HS-5 (cell line): ENCODE results near the gene POF1B.
"Not testable (repeated sequence)": the region's sequence is repeated elsewhere in the genome, so short reads cannot be mapped to it uniquely, and the experiment has no call there.

Source experiments
- DNase-seq: peaks from one replicate; pipeline ENCODE4 v3.0.0-alpha.2; 2012; ENCODE audit warnings: low read depth

Gene POF1B, protein sequence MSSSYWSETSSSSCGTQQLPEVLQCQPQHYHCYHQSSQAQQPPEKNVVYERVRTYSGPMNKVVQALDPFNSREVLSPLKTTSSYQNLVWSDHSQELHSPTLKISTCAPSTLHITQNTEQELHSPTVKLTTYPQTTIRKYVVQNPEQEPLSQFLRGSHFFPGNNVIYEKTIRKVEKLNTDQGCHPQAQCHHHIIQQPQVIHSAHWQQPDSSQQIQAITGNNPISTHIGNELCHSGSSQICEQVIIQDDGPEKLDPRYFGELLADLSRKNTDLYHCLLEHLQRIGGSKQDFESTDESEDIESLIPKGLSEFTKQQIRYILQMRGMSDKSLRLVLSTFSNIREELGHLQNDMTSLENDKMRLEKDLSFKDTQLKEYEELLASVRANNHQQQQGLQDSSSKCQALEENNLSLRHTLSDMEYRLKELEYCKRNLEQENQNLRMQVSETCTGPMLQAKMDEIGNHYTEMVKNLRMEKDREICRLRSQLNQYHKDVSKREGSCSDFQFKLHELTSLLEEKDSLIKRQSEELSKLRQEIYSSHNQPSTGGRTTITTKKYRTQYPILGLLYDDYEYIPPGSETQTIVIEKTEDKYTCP

DNA sequence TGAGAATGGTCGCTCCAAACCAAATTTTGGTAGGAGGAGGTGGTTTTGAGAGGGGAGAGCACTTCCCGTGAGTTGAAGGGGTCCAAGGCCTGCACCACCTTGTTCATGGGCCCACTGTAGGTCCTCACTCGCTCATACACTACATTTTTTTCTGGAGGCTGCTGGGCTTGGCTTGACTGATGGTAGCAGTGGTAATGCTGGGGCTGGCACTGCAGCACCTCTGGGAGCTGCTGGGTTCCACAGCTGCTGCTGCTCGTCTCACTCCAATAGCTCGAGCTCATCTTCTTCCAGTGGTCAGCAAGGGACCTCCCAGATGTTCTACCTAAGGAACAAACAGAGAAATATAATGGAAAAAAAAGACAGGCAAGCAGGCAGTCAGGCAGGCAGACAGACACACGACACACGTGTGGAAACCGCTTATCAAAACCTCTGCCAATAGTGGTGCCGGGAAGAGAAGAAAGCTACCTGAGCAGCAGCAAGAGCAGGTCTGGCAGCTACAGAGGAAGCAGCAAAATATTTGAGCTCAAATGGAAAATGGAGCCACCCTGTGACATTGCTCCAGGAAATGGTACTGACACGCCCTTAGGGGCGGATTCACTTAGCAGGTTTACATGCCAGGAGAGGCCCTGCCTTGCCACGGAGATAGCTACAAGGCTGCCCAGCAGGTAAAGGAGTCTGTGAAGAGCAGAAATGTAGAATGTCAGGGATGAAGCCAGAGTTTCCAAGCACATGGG, at the start of gene POF1B:
Gene POF1B, minus strand, starts transcription at position 492 of the 734 bp plus-strand sequence. Its CDS starts 211 bp downstream, at position 281.
- DNase-seq = no peak

DNA sequence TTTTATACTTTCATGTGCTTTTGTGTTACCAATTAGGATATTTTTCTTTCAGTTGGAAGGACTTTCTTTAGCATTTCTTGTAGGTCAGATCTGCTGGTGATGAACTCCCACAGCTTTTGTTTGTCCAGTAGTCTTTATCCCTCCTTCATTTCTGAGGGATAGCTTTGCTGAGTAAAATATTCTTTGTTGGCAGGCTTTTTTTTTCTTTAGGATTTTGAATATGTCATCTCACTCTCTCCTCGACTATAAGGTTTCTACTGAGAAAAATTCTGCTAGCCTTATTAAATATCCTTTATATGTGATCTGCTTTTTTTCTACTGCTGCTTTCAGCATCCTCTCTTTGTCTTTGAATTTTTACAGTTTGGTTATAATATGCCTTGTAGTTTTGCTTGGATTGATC, 49.6 kb upstream of the POF1B start:
- DNase-seq = no peak

DNA sequence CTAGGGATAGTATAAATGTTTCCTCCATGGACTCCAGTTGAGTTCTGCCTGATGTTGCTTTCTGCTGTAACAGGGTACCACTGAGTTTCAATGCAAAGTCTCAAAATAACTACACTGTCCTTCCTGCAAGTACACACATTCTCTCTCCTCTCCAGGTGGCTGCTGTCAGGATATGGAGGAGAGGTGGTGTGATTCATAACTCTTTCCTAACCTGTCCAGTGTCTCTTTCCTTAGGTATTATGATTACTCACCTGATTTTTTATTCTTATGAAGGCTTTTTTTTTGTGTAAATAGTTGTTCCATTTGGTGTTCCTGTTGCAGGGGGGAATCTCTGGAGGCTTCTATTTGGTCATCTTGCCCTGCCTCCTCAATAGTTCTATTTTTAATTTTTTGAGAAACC, 39.8 kb upstream of the POF1B start:
- no peak for DNase-seq

DNA sequence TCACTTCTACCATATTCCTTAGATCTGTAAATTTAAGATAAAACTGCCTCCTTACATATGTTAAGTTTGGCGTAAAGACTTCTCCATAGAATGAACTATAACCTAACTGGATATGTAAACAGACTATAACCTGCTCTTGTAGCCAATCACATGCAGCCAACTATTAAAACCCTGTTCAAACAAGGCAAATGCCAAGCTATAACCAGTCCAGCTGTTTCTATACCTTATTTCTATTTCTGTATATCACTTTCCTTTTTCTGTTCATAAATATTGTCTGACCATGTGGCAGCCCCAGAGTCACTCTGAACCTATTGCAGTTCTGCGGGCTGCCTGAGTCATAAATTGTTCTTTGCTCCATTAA, 12.4 kb upstream of the POF1B start:
- no peak for DNase-seq

DNA sequence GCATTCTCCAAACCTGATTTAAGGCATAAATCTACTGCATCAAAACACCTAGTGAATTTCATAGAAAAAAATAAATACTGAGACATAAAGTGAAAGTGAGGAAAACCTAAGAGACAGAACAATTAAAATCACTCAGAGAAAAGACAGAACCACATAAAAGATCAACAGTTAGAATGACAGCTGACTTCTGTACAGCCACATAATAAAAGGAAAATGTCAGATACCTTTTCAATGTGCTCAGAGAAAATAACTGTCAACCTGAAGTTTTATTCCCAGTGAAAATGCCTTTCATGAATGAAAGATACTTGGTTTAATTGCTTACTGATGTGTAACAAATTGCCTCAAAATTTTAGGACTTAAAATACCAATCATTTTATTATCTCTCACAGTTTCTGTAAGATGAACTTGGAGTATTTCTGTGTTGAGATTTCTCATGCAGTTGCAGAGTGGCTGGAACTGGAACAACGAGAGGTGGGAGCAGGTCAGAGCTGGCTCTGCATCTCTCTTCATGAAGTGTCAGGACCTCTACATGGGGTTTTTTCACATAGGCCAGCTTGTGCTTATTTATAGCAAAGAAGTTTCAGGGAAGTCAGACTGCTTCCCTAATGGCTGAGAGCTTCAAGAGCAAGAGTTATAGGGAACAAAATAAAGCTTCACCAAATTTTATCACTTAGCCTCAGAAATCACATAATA, 11.9 kb upstream of the POF1B start:
- DNase-seq = no peak

DNA sequence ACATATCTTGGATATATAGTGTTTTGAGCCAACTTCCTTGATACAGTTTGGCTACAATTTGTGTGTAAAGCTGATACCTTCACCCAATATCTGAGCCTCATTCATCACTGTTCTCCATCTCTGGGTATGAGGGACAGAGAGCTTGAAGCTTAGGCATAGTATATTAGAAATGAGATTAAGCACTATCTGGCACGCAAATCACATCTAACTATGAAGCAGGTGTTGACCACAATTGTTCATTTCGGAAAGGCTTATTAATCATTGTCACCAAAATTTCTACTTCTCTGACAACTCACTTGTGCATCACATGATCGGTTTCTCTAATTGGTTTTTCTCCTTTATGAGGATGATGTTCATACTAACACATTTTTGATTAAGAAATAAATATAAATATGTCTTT, 2.1 kb upstream of the POF1B start:
- no peak for DNase-seq

DNA sequence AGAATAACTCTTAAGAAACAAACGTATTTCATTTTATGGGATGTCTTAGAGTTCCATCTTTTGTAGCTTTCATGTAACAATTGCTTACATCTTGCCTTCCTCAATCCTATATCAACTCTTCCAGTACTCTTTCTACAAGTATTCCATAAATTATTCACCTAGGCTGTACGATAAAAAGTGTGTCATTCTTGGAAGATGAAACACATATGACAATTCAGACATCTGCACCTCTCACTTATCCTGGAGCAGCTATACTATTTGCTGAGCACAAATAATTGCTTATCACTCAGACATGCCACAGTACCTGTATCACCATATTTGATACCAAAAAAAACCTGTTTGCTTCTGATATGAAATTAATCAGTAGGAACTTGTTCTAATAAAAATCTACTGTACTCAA, 1.0 kb downstream of the POF1B start:
- no peak for DNase-seq

DNA sequence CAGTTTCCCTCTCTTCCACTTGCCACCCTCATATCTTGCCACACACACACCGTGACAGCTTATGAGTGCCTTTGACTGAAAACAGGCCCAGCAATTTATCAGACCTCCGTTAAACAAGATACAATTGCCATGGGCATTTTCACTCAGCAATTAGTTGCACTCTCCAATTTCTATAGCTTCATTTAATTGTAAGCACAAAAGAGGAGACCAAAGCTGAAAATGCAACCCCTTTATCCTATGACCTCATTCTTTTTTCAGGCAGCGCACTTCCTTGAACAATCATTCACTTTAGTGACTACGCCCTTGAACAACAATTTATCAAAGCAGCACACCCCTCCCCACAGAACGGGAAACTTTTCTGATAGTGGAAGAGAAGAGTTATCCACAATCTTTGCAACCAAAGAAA, 4.1 kb downstream of the POF1B start:
- no peak for DNase-seq

DNA sequence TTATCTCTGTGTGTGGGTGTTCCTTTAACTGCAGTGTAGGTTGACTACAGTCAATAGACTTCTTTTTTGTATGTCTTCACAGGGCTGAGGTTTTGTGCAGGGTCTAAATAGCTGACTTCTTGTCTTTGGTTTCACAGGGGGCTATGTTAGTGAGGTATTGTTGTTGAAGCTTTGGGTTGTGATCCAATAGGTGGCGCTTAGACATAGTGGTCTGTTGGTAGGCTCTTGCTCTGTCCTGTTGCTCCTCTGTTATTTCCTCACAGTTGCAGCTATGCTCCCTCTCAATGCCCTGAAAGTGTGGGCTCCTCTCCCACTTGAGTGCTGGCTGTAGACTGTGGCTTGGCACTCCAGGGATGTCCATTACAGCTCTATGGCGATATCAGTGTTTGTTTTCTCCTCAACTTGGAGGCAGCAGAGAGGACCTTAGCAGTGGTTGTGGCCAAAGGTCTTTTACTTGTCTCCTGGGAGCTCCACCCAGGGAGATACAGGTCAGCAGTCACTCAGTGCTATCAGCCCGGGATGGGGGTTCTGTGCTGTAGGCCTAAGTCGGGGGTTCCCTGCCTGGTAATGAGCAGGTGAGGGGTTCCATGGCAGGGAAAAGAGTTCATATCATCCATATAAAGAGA, 14.0 kb downstream of the POF1B start:
- DNase-seq = no peak

DNA sequence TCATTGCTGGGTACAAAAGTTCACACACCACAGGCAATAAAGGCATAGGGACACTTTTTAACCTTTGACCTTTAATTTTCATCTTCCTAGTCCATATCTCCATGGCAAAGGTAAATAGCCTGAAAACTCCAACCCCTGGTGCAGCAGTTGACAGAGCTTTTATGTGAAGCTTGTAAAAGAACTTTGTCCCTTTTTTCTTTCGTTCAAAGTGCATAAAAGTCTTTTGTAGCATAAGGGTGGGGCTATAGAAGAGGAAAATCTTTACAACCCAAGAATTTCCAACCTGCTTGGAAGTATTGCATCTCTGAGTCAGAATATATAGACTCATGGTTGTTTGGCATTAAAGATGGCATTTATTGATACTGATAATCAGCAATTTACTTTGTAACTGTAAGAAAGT, 20.4 kb downstream of the POF1B start:
- no peak for DNase-seq

DNA sequence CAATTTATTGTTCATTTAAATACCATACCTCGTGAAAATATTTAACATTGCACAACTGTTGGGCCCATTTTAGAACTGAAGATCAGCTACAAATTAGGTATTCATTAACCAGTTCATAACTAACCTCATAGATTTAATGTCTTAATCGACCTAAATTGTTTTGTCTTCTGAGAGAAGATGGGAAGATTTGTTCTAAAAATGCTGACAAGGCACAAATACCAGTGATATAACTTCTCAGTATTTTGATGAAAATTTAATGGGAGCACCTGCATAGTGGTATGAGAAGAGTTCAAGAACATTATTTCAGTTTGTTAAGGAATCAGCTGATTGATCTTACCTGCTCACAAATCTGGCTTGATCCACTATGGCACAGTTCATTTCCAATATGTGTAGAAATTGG, 33.9 kb downstream of the POF1B start:
- no peak for DNase-seq

DNA sequence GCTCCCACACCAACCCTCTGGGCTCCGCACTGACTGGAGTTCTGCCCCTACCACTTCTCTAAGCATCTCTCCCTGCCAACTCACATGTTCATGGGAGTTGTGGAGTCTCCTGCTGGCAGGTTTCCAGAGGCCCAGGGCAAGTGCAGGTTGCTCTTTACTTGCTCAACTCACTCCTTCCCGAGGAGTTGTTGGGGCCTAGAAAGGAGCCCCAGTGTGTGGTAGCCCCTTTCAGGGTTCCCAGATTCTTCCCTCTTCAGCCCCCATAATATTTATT, 52.5 kb downstream of the POF1B start:
- no peak for DNase-seq

DNA sequence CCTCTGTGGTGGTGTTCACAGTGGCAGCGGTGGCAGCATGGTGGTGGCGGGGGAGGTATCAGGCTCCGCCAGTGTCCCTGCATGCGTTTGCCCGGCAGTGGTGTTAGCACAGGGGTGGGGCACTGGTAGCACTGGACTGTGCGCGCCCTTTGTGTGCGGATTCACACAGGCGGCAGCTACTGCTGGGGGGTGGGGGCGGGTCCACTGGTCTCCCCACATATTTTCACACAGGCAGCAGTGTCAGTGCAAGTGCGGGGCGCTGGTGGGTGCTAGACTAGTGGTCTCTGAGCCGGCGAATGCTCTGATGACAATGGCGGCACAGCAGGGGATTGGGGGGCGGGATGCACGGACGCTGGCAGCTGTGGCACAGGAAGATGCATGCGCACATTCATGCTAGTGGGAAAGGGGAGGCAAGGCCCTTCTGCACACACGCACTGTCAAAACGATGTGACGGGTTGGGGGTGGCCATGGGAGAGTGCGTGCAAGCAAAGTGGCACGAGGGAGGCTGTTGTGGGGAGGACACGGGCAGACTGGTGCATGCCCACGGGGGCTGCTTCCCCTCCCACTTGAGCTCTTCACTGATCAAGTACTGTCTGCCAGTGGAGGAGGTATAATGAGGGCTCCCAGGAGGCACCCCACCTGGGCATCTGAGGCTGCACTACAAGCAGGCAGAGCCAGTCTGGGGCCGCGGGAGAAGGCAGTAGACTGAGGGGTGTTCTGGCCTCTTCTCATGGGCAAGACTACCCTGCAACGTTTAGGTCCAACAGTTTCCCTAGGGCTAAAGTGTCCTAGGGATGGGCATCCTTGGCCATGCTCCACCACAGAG, 53.0 kb downstream of the POF1B start:
- no peak for DNase-seq

DNA sequence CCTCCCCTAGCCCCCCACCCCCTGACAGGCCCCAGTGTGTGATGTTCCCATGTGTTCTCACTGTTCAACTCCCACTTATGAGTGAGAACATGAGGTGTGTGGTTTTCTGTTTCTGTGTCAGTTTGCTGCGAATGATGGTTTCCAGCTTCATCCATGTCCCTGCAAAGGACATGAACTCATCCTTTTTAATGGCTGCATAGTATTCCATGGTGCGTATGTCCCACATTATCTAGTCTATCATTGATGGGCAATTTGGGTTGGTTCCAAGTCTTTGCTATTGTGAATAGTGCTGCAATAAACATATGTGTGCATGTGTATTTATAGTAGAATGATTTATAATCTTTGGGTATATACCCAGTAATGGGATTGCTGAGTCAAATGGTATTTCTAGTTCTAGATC, 68.1 kb downstream of the POF1B start:
- DNase-seq = not testable (repeated sequence)

DNA sequence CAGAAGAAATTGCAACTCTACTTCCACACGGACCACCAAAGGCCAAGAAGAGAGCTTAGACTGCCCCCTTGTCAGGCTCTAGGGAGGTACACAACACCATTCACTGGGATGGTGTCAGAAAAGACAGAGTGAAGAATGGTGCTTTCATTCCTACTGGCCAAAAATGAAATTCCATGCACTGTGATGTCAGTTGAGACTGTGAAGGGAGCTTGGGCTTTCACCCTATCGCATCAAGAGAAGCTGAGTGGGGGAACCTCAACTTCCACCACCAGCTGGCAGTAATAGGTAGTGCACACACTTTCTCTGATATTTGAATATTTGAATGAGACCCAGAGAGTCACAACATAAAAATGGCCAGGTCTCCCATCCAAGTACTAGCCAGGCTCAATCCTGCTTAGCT, 69.7 kb downstream of the POF1B start:
- DNase-seq = no peak

DNA sequence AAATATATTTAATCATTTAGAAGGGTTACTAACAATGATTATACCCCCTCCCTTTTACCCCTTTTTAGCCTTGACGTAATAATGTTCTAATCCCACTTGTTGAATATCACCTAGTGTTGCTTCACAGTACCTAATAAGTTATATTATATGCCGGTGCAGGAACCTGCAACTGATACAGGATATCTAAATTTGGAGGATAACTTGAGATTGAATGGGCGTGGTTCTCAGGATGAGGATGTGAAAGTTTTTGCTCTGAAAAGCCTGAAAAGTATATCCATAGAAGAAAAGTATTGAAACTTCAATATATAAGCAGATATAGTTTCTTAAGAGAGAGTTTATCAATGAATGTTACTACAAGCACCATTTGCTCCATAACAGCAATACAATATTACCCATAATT, 75.9 kb downstream of the POF1B start:
- no peak for DNase-seq

DNA sequence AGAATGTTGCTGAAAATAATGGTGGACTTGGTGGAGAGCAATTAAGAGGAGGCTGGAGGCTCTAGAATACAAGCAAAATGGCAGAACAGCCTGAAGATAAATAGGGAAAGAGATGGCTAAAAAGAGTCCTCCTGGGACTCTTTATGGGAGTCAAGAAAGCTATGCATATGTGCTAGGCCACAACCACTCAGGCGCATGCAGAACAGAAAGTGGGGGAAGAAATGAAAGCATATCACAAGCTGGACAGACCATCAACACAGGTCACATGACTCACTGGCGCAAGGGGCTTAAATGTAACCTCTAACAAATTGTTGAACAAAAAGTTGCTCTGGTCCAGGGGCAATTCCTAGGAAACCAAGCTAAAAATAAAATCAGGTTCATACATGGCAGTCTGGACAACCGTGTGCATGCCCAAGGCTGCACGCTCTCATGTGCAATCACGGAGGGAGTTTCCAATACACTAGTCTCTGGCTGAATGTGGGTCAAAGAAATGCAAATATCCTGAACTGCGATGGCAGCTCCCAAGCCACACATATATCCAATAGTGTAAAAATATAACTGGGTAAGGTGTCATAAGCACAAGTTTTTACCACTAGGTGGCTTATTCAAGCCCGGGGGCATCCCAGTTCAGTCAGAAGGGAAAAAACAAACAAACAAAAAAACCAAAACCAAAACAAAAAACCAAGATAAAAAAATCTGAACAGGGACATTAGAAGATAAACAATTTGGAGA, 90.3 kb downstream of the POF1B start:
- DNase-seq = no peak

DNA sequence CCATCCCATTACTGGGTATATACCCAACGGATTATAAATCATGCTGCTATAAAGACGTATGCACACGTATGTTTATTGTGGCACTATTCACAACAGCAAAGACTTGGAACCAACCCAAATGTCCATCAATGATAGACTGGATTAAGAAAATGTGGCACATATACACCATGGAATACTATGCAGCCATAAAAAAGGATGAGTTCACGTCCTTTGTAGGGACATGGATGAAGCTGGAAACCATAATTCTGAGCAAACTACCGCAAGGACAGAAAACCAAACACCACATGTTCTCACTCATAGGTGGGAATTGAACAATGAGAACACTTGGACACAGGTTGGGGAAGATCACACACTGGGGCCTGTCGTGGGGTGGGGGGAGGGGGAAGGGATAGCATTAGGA, 94.2 kb downstream of the POF1B start:
- DNase-seq = not testable (repeated sequence)

DNA sequence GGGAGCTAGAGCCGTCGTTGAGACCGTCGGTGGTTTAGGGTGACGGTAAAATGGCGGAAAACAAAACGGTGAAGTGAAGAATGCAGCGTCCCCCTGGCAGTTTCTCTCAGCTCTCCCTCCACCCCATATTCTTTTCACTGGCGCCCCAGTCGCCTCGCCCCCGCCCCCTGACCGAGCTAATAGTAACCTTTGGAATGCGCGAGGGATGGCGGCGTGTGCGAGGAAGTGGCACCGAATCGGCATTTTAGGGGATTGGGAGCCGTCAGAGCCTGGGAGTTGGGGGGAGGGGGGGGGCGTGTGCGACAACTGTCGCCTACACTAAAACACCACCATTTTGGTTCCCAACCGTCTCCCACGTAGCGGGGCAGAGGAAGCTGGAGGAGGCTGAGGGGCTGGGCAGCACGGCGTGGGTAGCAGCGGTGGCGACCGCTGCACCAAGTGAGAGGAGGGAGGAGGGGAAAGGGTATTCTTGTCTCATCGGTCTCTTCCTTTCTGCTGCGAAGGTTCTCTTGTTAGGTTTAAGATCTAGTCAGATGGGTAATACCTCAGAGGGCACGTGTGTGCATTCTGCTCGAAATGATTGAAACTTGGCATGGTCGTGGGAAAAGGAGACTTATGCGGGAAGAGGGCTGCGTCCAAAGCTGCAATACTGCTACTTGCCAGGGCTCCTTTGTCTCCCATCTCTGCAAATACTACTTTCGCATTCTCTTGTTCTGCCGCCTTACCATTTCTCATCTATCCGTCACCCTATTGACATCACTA, 134.8 kb downstream of the POF1B start:
- no peak for DNase-seq
